GM19468 (cell line): Measurements from ENCODE around the gene C1QL4.
"Not testable (repeated sequence)": the region's sequence is repeated elsewhere in the genome, so short reads cannot be mapped to it uniquely, and the experiment has no call there.

ENCODE experiments used
- ATAC-seq: cut with Tn5 transposase; IDR thresholded peaks from one replicate; pipeline ENCODE4 v1.9.1; 2021; ENCODE audit warnings: mild to moderate bottlenecking, moderate library complexity, moderate number of reproducible peaks; ENCODE audit not compliant: unreplicated experiment; ENCODE audit errors: extremely low read depth

The C1QL4 gene

GRCh38 chr12:49335118-49335954 is 1.7 kb downstream of the C1QL4 start:
- ATAC-seq = no peak

- ATAC-seq = no peak
These were observed 2.3 kb downstream of the C1QL4 start for GRCh38 chr12:49334681-49335080.

GRCh38 chr12:49334226-49334625 is 2.8 kb downstream of the C1QL4 start:
- no peak for ATAC-seq

- not testable (repeated sequence) for ATAC-seq
These were observed 3.2 kb downstream of the C1QL4 start for GRCh38 chr12:49333778-49334177.

- no peak for ATAC-seq
These were observed 4.1 kb downstream of the C1QL4 start for GRCh38 chr12:49332891-49333371.

GRCh38 chr12:49332441-49332861 is 4.5 kb downstream of the C1QL4 start:
- ATAC-seq = no peak

GRCh38 chr12:49331380-49332222 is 5.4 kb downstream of the C1QL4 start:
- ATAC-seq = no peak

- ATAC-seq = no peak
These were observed 6.2 kb downstream of the C1QL4 start for GRCh38 chr12:49330631-49331379.

GRCh38 chr12:49330032-49330619 is 6.9 kb downstream of the C1QL4 start:
- no peak for ATAC-seq

- no peak for ATAC-seq
These were observed 8.2 kb downstream of the C1QL4 start for GRCh38 chr12:49328816-49329215.

GRCh38 chr12:49327887-49328286 is 9.1 kb downstream of the C1QL4 start:
- no peak for ATAC-seq

- no peak for ATAC-seq
These were observed 9.6 kb downstream of the C1QL4 start for GRCh38 chr12:49327368-49327767.

GRCh38 chr12:49325606-49326005 is 11.4 kb downstream of the C1QL4 start:
- no peak for ATAC-seq

- no peak for ATAC-seq
These were observed 13.4 kb downstream of the C1QL4 start for GRCh38 chr12:49323524-49324097.

- ATAC-seq = peak; percentile 97
These were observed 14.1 kb downstream of the C1QL4 start, which contains the start of gene TROAP for GRCh38 chr12:49322708-49323523. TSS of gene TROAP (plus strand) at chr12:49323255. CDS start at chr12:49323609, 354 bp downstream.

- no peak for ATAC-seq
These were observed 14.7 kb downstream of the C1QL4 start for GRCh38 chr12:49322367-49322707.

GRCh38 chr12:49320411-49321103 is 16.4 kb downstream of the C1QL4 start:
- not testable (repeated sequence) for ATAC-seq

GRCh38 chr12:49317118-49317517 is 19.9 kb downstream of the C1QL4 start:
- ATAC-seq = not testable (repeated sequence)
